ENCODE measurements around the gene MZT2B.
"Not testable (repeated sequence)": the region's sequence is repeated elsewhere in the genome, so short reads cannot be mapped to it uniquely, and the experiment has no call there.

- TF ChIP-seq POLR2A (IDR thresholded peaks at IDR 0.05); CTCF (IDR thresholded peaks at IDR 0.05); POLR2AphosphoS5 (IDR thresholded peaks at IDR 0.05; ENCODE audit: insufficient read depth in 1 of 2, low read depth in 1 of 2): not testable (repeated sequence)
Measured at GRCh38 chr2:130193824-130194223, 11.8 kb downstream of the MZT2B start.
